Left ventricle myocardium inferior (tissue), 1 donor: ENCODE data around the gene MEIS1. TPM values are rescaled to one million over a fixed set of nuclear protein-coding genes. Genes with fewer than 3 reads are reported as not detected.

Source experiments
- DNase-seq: peaks from one replicate; pipeline ENCODE4 v3.0.0-alpha.2; 2020
- H3K27ac ChIP-seq: fragments of 200-600 bp; replicated peaks from 2 replicates; pipeline ENCODE4 v1.8.0; 2021
- H3K27me3 ChIP-seq: fragments of 200-600 bp; 2 replicates; pipeline ENCODE4 v1.8.0; 2021; ENCODE audit warnings: low read depth
- H3K36me3 ChIP-seq: fragments of 200-600 bp; 2 replicates; pipeline ENCODE4 v1.8.0; 2021
- H3K4me1 ChIP-seq: fragments of 200-600 bp; 2 replicates; pipeline ENCODE4 v1.8.0; 2021
- H3K4me3 ChIP-seq: fragments of 200-600 bp; 2 replicates; pipeline ENCODE4 v1.8.0; 2021; ENCODE audit warnings: mild to moderate bottlenecking, moderate library complexity
- H3K9me3 ChIP-seq: fragments of 200-600 bp; replicated peaks from 2 replicates; pipeline ENCODE4 v1.8.0; 2021
- CTCF ChIP-seq: fragments of 200-600 bp; IDR thresholded peaks from 2 replicates; pipeline ENCODE4 v1.8.0; 2021; ENCODE audit warnings: antibody characterized with exemption, mild to moderate bottlenecking, borderline replicate concordance
- intact Hi-C: fragments of 100-400 bp; cut with micrococcal nuclease; formaldehyde crosslinking; loops from one replicate; pipeline ENCODE4 v1.11.0; 2022
- total RNA-seq: library from RNA; stranded (reverse); fragmentation: NEBNext Ultra II Directional; extraction: Animal tissue kit (Norgen Biotek cat#: 25700); gene quantifications from one replicate; pipeline ENCODE4 v1.2.1, GENCODE V29; 2021
- donor health status: DM: no; HTN: yes; CAD: no; lungs with severe emphysema.

The MEIS1 gene
- total RNA-seq, 1 donor from 2014 or later = 38.0 TPM

DNA sequence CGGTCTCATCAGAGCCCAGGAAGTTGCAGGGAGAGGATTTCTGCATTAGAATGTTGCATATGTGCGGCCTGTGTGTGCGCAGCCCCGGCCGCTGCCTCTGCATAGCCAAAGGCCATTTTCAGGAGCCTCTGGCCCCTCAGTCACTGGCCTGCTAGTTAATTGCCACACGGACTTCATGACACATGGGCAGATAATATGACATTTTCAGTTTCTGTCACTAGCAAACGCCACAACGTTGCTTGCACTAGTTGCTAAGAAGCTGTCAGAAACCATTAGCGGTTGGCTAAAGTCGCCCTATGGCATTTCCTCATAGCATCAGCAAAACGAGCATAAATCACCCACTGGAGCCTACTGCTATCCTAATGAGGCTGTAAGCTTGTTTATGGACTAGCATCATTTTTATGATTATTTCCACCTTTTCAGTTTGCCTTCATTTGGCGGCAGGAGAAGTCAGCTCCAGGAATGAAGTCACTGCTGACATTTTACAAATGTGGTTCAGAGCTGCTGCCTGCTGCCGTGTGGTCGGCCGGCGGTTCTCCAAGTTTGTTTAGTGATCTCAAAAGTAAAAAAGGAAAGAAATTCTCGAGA is 73.7 kb downstream of the MEIS1 start:
- no peak for DNase-seq
- no peaks in the 10 kb centered on the region for H3K36me3 ChIP-seq
- H3K27me3 ChIP-seq = no peaks in the 10 kb centered on the region
- H3K4me3 ChIP-seq = peak overlapping the region; percentile 20
- no peak for TF ChIP-seq CTCF
- peaks cover 45% of the 10 kb centered on the region for H3K4me1 ChIP-seq
- intact Hi-C loops = no loop called here
- H3K9me3 ChIP-seq = no peaks in the 10 kb centered on the region
- H3K27ac ChIP-seq = peak overlapping the region; percentile 72

GRCh38 chr2:66509326-66509811 is 74.4 kb downstream of the MEIS1 start:
- Histone ChIP-seq H3K27ac (peak overlapping the region; percentile 8), H3K9me3 (no peaks in the 10 kb centered on the region), H3K4me3 (no peak overlapping the region), H3K4me1 (peaks cover 45% of the 10 kb centered on the region), H3K36me3 (no peaks in the 10 kb centered on the region), H3K27me3 (no peaks in the 10 kb centered on the region)
- no peak for DNase-seq
- intact Hi-C loops = no loop called here
- no peak for TF ChIP-seq CTCF

DNA sequence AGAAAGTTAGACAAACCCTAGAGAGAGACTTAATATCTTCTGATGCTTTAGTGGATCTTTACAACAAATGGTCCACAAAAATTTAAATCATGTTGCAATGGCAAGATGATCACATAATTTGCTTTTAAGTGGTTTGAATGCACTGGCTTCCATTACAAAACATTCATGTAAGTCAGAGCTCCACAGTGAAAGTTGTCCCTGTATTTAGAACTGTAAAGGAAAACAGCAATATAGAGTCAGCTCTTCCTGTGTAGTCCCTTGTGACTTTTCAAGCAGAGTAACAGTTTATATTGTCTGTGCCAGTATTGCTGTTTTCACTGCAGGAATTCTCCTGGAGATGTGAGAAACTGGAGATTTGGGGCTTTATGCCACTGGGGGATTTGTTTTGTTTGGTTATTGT is 77.7 kb downstream of the MEIS1 start:
- intact Hi-C loops = no loop called here
- TF ChIP-seq CTCF = no peak
- Histone ChIP-seq H3K27ac (no peak overlapping the region), H3K4me1 (peaks cover 44% of the 10 kb centered on the region), H3K4me3 (no peak overlapping the region), H3K36me3 (no peaks in the 10 kb centered on the region), H3K9me3 (no peaks in the 10 kb centered on the region), H3K27me3 (no peaks in the 10 kb centered on the region)
- no peak for DNase-seq

DNA sequence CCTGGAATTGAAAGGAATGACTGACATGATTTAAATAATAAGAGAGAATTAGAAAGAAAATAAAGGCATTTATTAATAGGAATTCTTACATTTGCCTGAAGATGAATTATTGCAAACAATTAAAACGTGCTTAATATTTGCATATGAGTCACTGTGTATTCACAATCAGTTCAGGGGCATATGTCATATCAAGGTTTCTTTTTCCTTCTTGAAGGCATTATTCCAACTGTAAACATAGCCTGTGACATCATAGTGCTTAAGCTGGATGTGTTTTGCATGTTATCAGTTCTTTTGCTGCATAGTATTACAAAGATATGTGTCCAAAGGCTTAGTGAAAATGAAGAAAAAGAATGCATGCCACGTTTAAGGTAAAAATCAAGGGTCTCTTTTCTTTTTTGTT is 80.8 kb downstream of the MEIS1 start:
- Histone ChIP-seq H3K36me3 (no peaks in the 10 kb centered on the region), H3K4me1 (peaks cover 23% of the 10 kb centered on the region)
- no peak for TF ChIP-seq CTCF

GRCh38 chr2:66516499-66516898 is 81.6 kb downstream of the MEIS1 start:
- DNase-seq = no peak
- no peak for TF ChIP-seq CTCF
- intact Hi-C loops = no loop called here
- no peaks in the 10 kb centered on the region for H3K36me3 ChIP-seq
- no peak overlapping the region for H3K4me3 ChIP-seq
- H3K27ac ChIP-seq = no peak overlapping the region
- H3K27me3 ChIP-seq = no peaks in the 10 kb centered on the region
- H3K9me3 ChIP-seq = no peaks in the 10 kb centered on the region
- H3K4me1 ChIP-seq = peaks cover 23% of the 10 kb centered on the region

More for the DNA sequence above, 80.8 kb downstream of the MEIS1 start:
- DNase-seq = no peak
- H3K4me3 ChIP-seq = no peak overlapping the region
- H3K9me3 ChIP-seq = no peaks in the 10 kb centered on the region
- no peak overlapping the region for H3K27ac ChIP-seq
- intact Hi-C loops = no loop called here
- H3K27me3 ChIP-seq = no peaks in the 10 kb centered on the region
